Stimulated activated CD4-positive, alpha-beta T cell treated with anti-CD3 and anti-CD28 coated beads, Interleukin-15, amount 100 ng/mL, for 1 hour (primary cell): ENCODE results near the gene CERKL.

Source experiments
- DNase-seq, 2 donors: peaks; one replicate each; pipeline ENCODE4 v3.0.0-alpha.2; 2020; ENCODE audit warnings: low read depth in 1 of 2, low spot score in 1 of 2

CERKL gene

DNA sequence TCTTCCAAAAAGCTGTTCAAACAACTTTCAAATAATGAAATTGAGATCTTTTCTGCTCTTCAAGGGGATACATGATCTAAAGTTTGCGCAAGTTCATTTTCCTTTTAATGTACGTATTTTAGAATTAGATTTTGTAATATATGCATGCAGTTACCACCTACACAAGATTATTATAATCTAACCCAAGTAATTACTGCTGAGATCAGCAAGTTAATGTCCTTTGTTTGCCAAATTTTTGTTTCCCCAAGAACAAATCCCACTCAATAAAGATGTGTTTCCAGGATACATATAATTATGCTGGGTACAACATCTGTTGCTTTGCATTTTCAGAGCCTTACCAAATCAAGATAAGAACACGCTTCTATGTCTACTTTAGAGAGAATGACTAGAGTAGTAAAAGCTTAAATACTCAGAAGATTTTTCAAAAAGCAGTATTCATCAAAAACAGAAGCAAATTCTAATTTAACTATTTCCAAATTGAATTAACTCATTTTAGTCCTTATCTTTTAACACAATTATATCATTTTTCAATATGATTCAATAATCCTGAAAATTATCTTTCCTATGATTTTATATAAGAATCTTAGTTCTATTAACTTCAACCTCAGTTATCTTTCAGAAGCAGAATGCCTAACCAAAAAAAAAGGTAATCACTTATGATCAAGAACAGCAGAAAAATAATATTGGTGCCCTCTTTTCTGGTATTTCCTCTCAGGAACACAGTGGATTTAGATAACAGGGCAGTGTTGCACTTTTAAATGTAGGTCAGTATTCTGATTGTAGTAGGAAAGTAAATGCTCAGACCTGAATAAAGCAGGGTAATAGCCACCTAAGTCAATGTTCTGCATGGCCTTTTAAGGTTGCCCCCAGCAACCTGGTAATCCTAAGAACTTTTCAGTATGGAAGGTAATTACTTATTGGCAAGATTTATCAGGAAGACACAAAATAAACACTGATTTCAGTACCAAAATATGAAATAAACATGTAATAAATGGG lies 28.0 kb downstream of the CERKL start:
- DNase-seq: no peak

DNA sequence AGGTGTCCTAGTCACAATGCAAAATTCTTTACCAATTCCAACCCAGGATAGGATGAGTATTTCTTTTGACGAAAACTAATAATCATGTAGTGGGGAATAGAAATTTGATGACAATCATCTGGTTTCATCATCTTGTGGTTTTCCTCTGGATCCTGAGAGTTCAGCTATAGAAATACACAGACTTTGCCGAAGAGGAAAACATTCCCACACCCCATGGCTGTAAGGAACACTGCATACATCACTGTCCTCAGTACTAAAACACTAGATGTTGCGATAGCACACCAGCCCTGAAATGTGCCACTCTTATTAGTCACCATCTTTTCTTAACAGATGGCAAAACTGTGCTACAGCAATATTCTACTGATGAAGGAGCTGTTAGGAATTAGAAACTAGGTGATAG lies 29.4 kb downstream of the CERKL start:
- DNase-seq: no peak

DNA sequence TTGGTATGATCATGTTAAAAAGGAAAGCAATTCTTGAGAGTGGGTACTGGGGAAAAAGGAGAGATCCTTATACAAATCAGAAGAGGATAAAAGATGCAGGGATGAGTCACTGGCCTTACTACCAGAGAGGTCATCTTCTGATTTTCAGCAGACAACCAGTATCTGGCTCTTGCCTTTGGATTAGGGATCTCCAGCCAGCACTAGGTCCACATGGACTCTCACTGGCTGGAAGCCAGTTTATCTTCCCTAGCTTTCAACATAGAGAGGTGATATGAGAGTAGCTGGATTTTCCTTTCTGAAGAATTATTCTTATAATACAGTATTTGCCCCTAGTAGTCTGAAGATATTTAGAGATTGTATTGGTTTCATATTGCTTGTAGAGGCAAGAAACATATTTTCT lies 30.2 kb downstream of the CERKL start:
- no peak for DNase-seq

DNA sequence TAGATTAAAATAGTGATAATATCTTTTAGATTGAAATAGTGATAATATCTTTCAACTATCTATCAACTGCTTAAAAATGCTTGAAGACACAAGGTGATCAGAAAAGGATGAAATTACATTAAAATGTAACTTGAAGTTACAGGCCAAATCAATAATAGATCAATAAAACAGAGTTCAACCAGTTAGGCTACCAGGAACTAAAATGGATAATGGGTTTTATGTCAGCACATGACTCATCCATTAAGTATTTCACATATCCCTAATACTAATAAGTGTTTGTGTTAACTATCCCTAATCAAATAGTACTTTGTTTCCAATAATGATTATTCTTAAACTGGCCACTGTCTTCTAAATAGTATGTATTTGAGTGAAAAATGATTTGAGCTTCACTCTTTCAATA lies 33.7 kb downstream of the CERKL start:
- DNase-seq: no peak

DNA sequence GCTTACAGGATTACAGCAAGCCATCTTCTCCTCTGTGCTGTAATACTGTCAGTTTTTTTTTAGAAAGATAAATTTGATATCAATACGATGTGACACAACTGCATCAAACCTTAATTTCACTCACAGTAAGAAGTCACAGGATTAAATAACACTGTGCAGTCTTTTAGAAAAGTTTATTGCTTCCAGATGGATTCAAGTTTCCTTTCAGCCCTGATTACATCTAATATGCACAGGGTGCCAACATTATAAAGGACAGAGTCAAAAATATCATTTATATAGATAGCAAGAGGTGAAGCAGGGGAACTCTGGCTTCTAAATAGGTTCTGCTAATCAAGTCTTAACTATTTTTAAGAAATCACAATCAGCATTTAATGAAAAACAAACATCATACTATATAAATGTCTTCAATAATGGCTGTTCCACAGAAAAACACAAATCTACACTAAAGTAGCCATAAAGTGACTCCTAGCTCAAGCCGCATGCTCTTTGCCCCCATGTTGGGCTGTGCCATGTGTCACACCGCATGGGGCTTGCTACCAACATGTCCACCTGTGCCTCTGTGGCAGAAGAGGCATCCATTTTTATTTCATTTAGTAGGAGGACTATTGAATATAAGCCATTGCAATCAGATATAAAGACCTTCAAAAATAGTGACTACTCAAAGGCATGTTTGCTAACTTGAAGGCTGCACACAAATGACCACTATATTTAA lies 35.0 kb downstream of the CERKL start:
- DNase-seq: no peak

DNA sequence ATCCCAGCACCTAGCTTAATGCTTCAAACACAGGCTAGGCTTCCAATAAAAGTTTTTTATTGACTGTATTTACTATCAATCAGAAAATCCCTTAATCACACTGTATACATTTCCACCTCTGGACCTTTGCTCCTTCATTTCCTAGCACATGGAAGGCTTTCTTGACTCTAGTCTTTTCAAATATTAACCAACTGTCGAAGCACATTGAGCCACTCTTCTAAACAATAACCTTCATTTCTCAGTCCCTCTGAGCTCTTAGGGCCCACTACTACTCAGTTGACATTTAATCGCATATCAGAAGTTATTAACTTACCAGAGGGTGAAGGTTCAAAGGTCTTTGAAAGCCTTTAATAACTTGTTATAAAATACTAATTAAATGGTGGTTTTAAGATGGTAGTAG lies 37.4 kb downstream of the CERKL start:
- DNase-seq: no peak

DNA sequence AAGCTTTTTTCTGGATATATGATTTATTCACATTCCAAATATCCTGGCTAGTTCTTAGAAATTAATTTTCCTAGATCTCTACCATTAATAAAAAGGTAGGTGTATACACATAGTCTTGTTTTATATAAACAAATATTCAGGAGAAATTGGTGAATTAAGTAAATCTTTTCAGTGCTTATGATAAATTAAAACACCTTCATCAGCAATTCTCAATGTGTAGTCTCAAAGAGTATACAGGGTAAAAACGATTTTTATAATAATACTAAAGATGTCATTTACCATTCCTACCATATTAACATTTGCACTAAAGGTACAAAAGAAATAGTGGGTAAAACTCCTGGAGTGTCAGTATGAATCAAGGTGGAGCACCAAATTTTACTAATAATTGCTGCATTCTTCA lies 40.2 kb downstream of the CERKL start:
- no peak for DNase-seq

DNA sequence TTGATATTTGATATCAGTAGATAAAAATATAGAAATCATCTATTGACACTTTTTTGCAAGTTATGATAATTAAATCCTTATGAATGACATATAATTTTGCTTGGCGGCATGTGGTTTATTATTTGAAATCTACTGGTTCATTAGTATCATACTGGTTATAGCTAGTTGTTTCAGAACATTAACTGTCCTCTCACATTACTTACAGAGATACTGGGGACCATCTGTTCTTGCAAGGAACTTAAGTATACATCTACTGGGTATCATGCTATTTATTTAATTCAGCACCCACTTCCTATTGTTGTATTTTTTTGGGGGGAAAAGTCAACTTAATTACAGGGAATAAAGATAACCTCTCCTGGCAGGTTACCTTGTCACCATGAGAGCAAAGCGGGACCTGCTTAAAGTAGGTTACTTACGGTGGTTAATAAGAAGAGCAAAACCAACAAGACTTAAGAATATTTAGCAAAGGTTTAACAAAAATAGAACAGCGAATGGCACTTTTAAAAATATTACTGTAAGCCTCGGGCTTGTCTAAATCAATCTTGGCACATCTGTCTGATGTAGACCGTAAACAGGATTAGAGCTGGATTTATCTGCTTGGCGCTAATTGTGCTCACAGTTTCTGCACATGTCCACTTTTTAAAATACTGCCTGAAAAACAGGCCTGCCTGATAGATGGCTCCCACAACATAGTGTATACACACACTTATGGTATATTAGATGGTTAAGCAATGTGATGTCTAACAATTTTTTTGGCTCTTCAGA lies 41.8 kb downstream of the CERKL start:
- no peak for DNase-seq

DNA sequence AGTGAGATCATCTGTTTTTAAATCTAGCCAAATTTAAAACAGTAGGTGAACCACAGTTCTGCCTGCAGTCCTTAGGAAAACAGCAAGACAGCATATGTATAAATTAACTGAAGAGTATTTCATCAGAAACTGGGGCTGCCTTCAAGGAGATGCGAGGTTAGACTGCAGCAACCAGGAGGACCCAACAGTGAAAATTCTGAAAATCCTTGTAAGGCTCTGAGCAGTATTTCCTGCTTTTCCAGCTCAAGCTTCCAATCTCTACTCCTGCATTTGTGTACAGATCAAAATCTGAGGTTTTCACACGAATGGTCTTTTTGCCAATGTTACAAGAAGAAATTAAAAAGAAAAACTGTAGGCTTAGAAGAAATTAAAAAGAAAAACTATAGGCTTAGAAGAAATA lies 43.7 kb downstream of the CERKL start:
- no peak for DNase-seq

DNA sequence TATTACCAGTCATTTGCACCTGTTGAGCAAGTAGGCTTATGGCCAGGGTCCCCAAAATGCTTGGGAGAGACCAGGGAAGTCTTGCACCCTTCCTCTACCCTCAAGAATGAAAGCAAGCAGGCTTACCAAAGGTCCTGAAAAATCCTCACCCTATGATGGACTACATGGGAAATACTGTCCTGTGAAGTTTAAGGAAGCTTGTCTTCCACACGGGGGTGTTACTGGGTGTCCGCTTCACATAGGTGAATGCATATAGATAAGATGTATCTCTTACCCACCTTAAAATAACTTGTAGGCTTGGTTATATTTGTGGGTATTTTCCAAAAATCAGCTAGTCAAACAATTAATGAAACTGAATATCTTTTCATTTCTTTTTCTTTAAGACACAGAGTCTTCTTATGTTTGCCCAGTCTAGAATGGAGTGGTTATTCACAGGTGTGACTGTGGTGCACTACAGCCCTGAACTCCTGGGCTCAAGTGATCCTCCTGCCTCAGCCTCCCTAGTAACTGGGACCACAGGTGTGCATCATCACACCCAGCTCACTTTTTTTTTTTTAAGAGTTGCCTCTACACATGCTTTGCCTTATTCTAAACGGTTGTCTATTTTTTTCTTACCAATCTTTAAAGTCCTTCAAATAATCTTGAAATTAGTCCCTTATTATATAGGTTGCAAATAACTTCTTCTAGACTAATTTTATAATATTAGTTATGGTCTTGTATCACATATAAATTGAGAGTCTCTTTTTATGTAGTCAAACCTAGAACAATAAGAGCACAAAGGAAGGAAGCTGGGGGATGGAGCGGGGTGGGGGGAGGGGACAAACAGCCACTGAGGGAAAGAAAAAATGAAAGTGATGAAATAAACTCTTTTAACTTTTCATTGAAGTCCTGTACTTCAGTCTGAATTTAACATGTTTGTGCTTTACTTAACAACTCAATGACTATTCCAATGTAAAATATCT lies 49.0 kb downstream of the CERKL start:
- no peak for DNase-seq

DNA sequence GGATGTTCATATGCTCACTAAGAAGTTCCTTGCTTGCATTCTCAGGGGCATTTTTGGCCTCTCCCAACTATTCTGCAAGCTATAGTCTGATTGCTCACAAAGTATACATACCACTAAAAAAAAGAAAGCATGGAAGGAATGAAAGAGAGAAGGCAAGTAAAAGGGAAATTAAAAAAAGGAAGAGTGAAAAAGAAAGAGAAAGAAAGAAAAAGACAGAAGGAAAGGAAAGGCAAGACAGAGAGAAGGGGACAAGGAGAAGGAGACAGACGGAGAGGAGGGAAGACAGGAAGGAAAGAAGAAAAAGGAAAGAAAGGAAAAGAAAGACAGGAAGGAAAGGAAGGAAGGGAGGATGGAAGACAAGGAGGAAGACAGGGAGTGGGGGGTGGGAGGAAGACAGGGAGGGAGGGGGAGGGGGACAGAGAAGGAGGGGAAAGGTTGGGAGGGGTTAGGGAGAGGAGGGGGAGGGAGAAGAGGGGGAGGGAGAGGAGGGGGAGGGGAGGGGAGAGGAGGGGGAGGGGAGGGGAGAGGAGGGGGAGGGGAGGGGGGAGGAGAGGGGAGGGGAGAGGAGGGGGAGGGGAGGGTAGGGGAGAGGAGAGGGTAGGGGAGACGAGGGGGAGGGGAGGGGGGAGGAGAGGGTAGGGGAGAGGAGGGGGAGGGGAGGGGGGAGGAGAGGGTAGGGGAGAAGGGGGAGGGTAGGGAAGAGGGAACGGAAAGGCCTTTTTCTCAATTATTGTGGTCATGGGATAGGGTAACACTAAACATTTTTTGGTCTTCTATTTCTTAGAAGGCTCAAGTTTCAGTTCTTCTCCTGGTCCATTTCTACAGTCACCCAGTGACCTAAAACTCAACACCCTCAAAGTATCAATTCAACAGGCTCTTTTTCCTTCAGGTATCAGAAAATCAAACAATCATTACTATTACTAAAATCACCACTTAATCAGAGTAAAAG lies 50.7 kb downstream of the CERKL start:
- DNase-seq: no peak

DNA sequence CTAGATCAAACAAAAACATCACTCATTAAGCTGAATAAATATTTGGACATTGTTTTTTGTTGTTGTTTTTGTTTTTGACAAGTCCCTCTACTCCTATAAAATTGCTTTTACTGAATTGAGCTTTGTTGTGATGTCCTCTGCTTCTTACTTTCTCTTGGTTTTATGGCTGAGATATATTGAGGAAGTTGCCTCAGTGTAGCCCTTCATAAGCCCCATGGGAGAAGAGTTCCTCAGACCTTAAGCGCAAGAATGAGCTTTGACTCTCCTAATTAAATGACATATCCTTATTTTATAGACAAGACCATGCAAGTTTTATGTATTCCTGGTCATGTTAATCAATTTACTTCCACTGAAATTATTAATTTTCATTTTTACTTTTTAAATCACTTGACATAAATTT lies 54.9 kb downstream of the CERKL start:
- no peak for DNase-seq

DNA sequence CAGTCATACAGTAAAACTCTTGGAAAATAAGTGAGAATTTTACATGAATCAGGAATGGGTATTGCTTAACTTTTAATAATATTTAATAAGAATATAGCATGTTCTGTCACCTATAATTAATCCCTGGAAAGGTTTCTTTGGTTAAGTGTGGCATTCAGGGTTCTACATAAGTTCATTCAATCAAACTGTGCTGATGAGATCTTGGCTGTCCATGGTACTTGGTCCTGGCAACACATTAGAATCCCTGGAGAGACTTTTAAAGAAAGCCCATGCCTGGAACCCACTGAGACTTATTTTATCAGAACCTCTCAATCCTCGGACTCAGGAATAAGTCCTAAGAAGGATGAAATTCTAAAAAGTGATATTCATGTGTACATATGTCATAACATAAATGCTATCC lies 60.3 kb downstream of the CERKL start:
- DNase-seq: no peak

DNA sequence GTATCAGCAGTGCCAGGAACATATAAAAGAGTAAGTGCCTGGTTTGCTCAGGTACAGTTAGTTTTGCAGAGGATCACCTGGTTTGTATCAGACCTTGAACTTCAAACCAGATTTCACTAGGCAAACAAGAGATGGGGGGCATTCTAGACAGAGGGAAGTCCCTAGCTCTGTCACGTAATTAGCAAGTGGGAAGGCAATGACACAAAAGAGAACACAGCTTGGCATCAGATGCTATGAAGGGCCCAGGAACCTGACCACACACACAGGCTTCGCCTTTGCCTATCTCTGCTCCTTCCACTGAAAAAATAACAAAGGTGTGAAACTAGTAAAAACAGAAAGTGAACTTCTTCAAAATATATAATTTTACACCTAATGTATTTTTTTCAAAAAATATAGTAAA lies 62.6 kb downstream of the CERKL start:
- DNase-seq: no peak

DNA sequence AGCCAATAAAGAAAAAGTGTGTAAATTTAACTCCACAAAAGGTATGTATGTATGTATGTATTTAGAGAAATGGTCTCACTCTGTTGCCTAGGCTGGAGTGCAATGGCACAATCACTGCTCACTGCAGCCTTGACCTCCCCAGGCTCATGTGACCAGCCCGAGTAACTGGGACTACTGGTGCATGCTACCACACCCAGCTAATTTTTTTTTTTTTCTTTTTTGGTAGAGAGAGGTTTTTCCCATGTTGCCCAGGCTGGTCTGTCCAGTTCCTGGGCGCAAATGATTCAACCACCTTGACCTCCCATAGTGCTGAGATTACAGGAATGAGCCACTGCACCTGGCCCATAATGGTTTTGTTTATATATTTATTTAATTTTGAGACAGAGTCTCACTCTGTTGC lies 67.1 kb downstream of the CERKL start:
- DNase-seq: no peak

DNA sequence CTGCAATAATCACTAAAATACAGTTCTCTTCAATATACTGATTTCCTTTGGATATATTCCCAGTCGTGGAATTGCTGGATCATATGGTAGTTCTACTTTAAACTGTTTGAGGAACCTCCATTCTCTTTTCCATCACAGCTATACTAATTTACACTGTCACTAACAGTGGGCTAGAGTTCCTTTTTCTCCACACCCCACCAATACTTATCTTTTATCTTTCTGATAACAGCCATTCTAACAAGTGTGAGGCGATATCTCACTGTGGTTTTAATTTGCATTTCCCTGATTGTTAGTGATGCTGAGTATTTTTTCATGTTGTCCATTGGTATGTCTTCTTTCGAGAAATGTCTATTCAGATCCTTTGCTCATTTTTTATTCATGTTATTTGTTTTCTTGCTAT lies 68.4 kb downstream of the CERKL start:
- DNase-seq: no peak

DNA sequence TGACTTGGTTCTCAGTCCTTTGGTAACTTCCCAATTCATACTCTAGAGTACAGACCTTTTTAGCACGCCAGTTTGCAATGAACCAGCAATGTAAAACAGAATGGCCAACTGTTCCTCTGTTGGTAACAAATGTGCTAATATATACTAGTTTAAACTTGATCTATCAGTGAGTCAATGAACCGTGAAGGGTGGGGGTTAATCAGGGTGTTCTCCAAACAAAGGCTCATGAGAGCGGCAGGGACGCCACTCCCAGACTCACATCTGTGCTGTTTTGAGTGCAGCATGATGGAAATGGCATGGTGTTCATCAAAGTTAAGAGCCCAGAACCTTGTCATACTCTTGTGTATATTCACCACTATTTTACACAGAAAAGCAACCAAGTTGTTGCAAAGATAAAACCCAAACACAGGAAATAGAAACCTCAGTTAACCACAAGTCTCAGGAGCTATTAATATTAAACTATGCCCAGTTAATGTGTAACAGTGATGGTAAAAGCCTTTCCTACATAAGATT lies 70.3 kb downstream of the CERKL start:
- DNase-seq: no peak

DNA sequence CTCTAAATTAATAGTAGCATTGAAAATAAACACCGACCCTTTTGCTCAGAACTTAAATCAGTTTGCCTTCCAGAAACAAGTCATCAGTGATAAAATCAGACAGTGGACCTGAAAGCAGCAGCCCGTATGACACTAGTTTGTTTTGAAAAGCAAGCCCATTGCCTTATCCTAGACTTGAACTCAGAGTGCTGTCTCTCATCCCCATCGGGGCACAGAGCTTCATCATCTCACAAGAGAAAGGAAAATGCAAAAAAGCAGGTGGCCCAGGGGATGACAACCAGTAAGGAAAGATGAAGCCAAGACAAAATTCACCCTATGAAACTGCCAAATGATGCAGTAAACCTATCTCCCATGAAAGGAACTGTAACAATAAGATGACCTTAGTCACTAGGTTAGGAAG lies 71.2 kb downstream of the CERKL start:
- DNase-seq: no peak

DNA sequence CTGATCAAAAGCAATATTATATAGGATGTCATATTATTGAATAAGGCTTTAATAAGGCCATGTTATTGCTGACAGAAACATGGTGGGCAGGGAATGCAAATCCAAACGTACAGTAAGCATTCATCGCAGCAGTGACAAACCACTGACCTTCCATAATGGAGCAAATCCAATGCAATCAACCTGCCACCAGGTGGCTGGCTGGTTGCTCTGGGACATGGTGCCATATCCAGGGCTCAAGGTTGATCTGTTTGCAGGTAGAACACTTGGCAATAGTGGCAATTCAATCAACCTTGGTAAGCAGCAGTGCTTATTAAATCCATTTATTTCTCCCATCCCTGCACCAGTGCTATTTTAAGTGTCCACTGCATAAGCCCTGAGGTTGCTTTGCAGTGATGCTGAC lies 75.4 kb downstream of the CERKL start:
- no peak for DNase-seq
